GM12892 (cell line): Measurements from ENCODE around the gene FOXO6.

Experiments
- POLR2A ChIP-seq: IDR thresholded peaks from 2 replicates; pipeline ENCODE4 v1.6.1; 2011; ENCODE audit warnings: low read depth, low read length, control low read depth
- POLR2AphosphoS5 ChIP-seq: IDR thresholded peaks from 2 replicates; pipeline ENCODE4 v1.6.1; 2011; ENCODE audit warnings: low read depth, low read length, control low read depth
- TAF1 ChIP-seq: IDR thresholded peaks from 2 replicates; pipeline ENCODE4 v1.6.1; 2011; ENCODE audit warnings: low read depth, mild to moderate bottlenecking, control low read depth, low read length, borderline replicate concordance

DNA sequence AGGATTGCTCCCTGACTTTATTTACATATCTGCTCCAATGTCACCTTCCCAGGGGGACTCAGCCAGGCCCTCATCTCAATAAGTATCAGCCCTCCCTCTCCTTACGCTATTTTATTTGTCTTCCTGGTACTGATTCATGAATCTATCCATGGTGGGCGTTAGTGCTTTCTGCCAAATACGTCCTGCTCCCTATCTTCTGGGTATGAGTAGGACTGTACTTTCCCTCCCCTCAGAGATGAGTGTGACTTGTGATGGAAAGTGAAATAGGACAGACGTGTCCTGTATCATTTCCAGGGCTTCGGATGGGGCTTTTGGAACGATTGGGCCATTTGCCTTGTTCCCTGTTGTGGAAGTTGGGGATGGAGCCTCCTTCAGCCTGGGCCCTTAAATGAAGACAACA, 47.5 kb downstream of the FOXO6 start:
- no peak for TF ChIP-seq POLR2AphosphoS5
- no peak for TF ChIP-seq POLR2A
- no peak for TF ChIP-seq TAF1
